H9 (cell line): ENCODE measurements around the gene IFI27L1. TPM values are rescaled to one million over a fixed set of nuclear protein-coding genes. Genes with fewer than 3 reads are reported as not detected.

Source experiments
- DNase-seq: peaks from one replicate; pipeline ENCODE4 v3.0.0-alpha.2; 2017
- H2AFZ ChIP-seq: one replicate; pipeline ENCODE4 v1.6.1; 2013; ENCODE audit warnings: mild to moderate bottlenecking, low read length, control low read depth, moderate library complexity
- H2AK5ac ChIP-seq: 2 replicates; pipeline ENCODE4 v1.6.1; 2013; ENCODE audit warnings: low read length, control low read depth, mixed read lengths; ENCODE audit not compliant: insufficient read length
- H2BK120ac ChIP-seq: one replicate; pipeline ENCODE4 v1.6.1; 2013; ENCODE audit warnings: low read depth, mild to moderate bottlenecking, low read length, control low read depth, inconsistent platforms; ENCODE audit not compliant: poor library complexity, severe bottlenecking
- H2BK12ac ChIP-seq: 2 replicates; pipeline ENCODE4 v1.6.1; 2013; ENCODE audit warnings: low read length, control low read depth, mixed read lengths, low read depth; ENCODE audit not compliant: insufficient read length
- H2BK15ac ChIP-seq: 2 replicates; pipeline ENCODE4 v1.6.1; 2013; ENCODE audit warnings: low read depth, low read length, control low read depth
- H2BK20ac ChIP-seq: one replicate; pipeline ENCODE4 v1.6.1; 2013; ENCODE audit warnings: low read depth, mild to moderate bottlenecking, low read length, control low read depth, inconsistent platforms; ENCODE audit not compliant: poor library complexity, severe bottlenecking
- H2BK5ac ChIP-seq: 2 replicates; pipeline ENCODE4 v1.6.1; 2013; ENCODE audit warnings: low read length, control low read depth, mixed read lengths; ENCODE audit not compliant: insufficient read length
- H3K14ac ChIP-seq: 2 replicates; pipeline ENCODE4 v1.6.1; 2013; ENCODE audit warnings: low read length, control low read depth; ENCODE audit not compliant: insufficient read depth
- H3K18ac ChIP-seq: 2 replicates; pipeline ENCODE4 v1.6.1; 2013; ENCODE audit warnings: low read depth, mild to moderate bottlenecking, mixed read lengths, low read length, control low read depth; ENCODE audit not compliant: insufficient read length
- H3K23ac ChIP-seq: 2 replicates; pipeline ENCODE4 v1.6.1; 2013; ENCODE audit warnings: low read length, control low read depth, mixed read lengths, low read depth; ENCODE audit not compliant: insufficient read length
- H3K23me2 ChIP-seq: 2 replicates; pipeline ENCODE4 v1.6.1; 2013; ENCODE audit warnings: low read depth, mild to moderate bottlenecking, mixed read lengths, low read length, control low read depth; ENCODE audit not compliant: insufficient read length, poor library complexity, severe bottlenecking
- H3K27ac ChIP-seq: 2 replicates; pipeline ENCODE4 v1.5.1; 2013; ENCODE audit warnings: low read length, control low read depth, mixed read lengths, low read depth; ENCODE audit not compliant: insufficient read length
- H3K27me3 ChIP-seq: 2 replicates; pipeline ENCODE4 v1.6.1; 2013; ENCODE audit warnings: low read length, control low read depth, inconsistent platforms; ENCODE audit not compliant: insufficient read depth
- H3K4ac ChIP-seq: 2 replicates; pipeline ENCODE4 v1.6.1; 2013; ENCODE audit warnings: low read depth, mild to moderate bottlenecking, control low read depth, inconsistent platforms, low read length, moderate library complexity
- H3K4me1 ChIP-seq: 2 replicates; pipeline ENCODE4 v1.6.1; 2013; ENCODE audit warnings: low read length, control low read depth, inconsistent platforms; ENCODE audit not compliant: insufficient read depth
- H3K4me2 ChIP-seq: 2 replicates; pipeline ENCODE4 v1.6.1; 2013; ENCODE audit warnings: low read length, control low read depth, mixed read lengths; ENCODE audit not compliant: insufficient read length, insufficient read depth
- H3K56ac ChIP-seq: 2 replicates; pipeline ENCODE4 v1.6.1; 2013; ENCODE audit warnings: low read depth, mild to moderate bottlenecking, mixed read lengths, low read length, control low read depth; ENCODE audit not compliant: insufficient read length
- H3K79me1 ChIP-seq: 2 replicates; pipeline ENCODE4 v1.6.1; 2013; ENCODE audit warnings: low read depth, mild to moderate bottlenecking, moderate library complexity, low read length, control low read depth, inconsistent platforms; ENCODE audit not compliant: insufficient read depth, poor library complexity, severe bottlenecking
- H3K79me2 ChIP-seq: 2 replicates; pipeline ENCODE4 v1.6.1; 2013; ENCODE audit warnings: low read length, control low read depth, inconsistent platforms; ENCODE audit not compliant: insufficient read depth
- H3K9ac ChIP-seq: 2 replicates; pipeline ENCODE4 v1.6.1; 2013; ENCODE audit warnings: low read length, control low read depth, mixed read lengths; ENCODE audit not compliant: insufficient read length; ENCODE audit errors: extremely low read depth
- H3K9me3 ChIP-seq: one replicate; pipeline ENCODE4 v1.6.1; 2013; ENCODE audit warnings: low read depth, low read length, inconsistent platforms; ENCODE audit not compliant: control insufficient read depth
- H3T11ph ChIP-seq: one replicate; pipeline ENCODE4 v1.6.1; 2013; ENCODE audit warnings: mild to moderate bottlenecking, low read length, control low read depth, inconsistent platforms
- H4K20me1 ChIP-seq: one replicate; pipeline ENCODE4 v1.6.1; 2013; ENCODE audit not compliant: control insufficient read depth, insufficient read length, insufficient read depth
- H4K5ac ChIP-seq: 2 replicates; pipeline ENCODE4 v1.6.1; 2013; ENCODE audit warnings: low read depth, mild to moderate bottlenecking, mixed read lengths, low read length, control low read depth; ENCODE audit not compliant: insufficient read length
- H4K8ac ChIP-seq: replicated peaks from 2 replicates; pipeline ENCODE4 v1.6.1; 2013; ENCODE audit warnings: low read length, control low read depth, mixed read lengths, low read depth; ENCODE audit not compliant: insufficient read length
- H4K91ac ChIP-seq: 2 replicates; pipeline ENCODE4 v1.6.1; 2013; ENCODE audit warnings: low read depth, mild to moderate bottlenecking, moderate library complexity, mixed read lengths, low read length, control low read depth; ENCODE audit not compliant: insufficient read length
- H3K27ac Mint-ChIP-seq, 3 experiments: 2 replicates in 2 of 3; 3 replicates in 1 of 3; pipeline ENCODE4 v1.8.0; 2020 to 2021; ENCODE audit warnings: mixed read lengths in 3 of 3, mild to moderate bottlenecking in 1 of 3, moderate library complexity in 1 of 3
- H3K27me3 Mint-ChIP-seq: 2 replicates; pipeline ENCODE4 v1.8.0; 2021; ENCODE audit warnings: low read depth, mild to moderate bottlenecking, moderate library complexity, mixed read lengths
- H3K36me3 Mint-ChIP-seq, 3 experiments: 2 replicates in 2 of 3; 3 replicates in 1 of 3; pipeline ENCODE4 v1.8.0; 2020 to 2021; ENCODE audit warnings: low read depth in 3 of 3, mixed read lengths in 3 of 3; ENCODE audit not compliant: insufficient read depth in 1 of 3
- H3K4me1 Mint-ChIP-seq, 2 experiments: 2 replicates each; pipeline ENCODE4 v1.8.0; 2020; ENCODE audit warnings: mixed read lengths in 2 of 2
- H3K4me3 Mint-ChIP-seq, 2 experiments: 2 replicates in 1 of 2; 3 replicates in 1 of 2; pipeline ENCODE4 v1.8.0; 2020 to 2021; ENCODE audit warnings: mild to moderate bottlenecking in 2 of 2, mixed read lengths in 2 of 2, moderate library complexity in 1 of 2
- H3K9me3 Mint-ChIP-seq, 2 experiments: 2 replicates in 1 of 2; 3 replicates in 1 of 2; pipeline ENCODE4 v1.8.0; 2020; ENCODE audit warnings: mild to moderate bottlenecking in 2 of 2, mixed read lengths in 2 of 2, moderate library complexity in 1 of 2
- WGBS: extraction: QIAGEN DNeasy Blood & Tissue Kit; methylation state at CpG from one replicate; pipeline ENCODE4 v1.1.7; 2013; ENCODE audit warnings: missing lambda C conversion rate, low lambda C conversion rate, mixed read lengths; ENCODE audit not compliant: insufficient read length; ENCODE audit errors: extremely low coverage; 5-methylcytosine and 5-hydroxymethylcytosine counted together
- total RNA-seq: library from RNA; stranded (reverse); gene quantifications from 2 replicates; pipeline ENCODE4 v1.2.1, GENCODE V29; 2021
- TF ChIP-seq, protein P1 (sequence below): fragments of 200-600 bp; sonication (generic); conservative IDR thresholded peaks from 3 replicates; pipeline ENCODE4 v1.8.0; 2021; ENCODE audit warnings: antibody characterized with exemption, mild to moderate bottlenecking

Gene IFI27L1
- total RNA-seq, 1 experiment from 2014 or later: 27.4 TPM

DNA sequence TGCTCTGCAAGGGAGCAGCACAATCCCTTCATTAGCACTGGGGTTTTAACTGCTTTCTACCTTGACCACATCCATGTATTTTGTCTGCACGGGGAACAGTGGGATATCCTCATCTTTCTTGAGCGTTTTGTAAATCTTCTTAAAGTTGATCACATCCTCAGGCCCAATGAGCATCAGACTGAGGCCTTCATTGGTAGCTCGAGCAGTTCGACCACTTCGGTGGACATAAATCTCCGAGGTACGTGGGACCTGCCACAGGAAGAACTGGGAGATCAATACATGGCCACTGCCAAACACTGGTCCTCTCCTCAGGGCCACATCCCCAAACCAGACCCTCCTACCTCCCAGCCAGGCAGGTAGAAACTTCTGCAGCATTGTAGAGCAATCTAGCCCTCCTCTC, 26.2 kb upstream of the IFI27L1 start:
- Histone ChIP-seq H3K9me3 (no peaks in the 10 kb centered on the region), H3K79me2 (no peaks in the 10 kb centered on the region), H2BK12ac (no peak overlapping the region), H2BK15ac (no peak overlapping the region), H2BK20ac (no peak overlapping the region), H3K23ac (no peak overlapping the region), H3K4me1 (no peaks in the 10 kb centered on the region; the same call in 1 of the 2 replicates), H3K4ac (no peak overlapping the region), H3K79me1 (no peaks in the 10 kb centered on the region), H3K27ac (no peak overlapping the region), H3K23me2 (no peaks in the 10 kb centered on the region), H3K14ac (no peak overlapping the region), H2BK120ac (no peak overlapping the region), H3K56ac (no peak overlapping the region), H3K9ac (no peak overlapping the region), H4K8ac (no peak overlapping the region), H2AK5ac (no peak overlapping the region), H2AFZ (no peak overlapping the region), H4K91ac (no peak overlapping the region), H4K5ac (no peak overlapping the region), H4K20me1 (no peaks in the 10 kb centered on the region), H3T11ph (no peak overlapping the region), H2BK5ac (no peak overlapping the region), H3K18ac (no peak overlapping the region), H3K27me3 (no peaks in the 10 kb centered on the region), H3K4me2 (no peak overlapping the region)
- DNase-seq: no peak
- Mint-ChIP-seq H3K4me1 (peaks cover 15 to 18% of the 10 kb centered on the region in 2 experiments), H3K27me3 (no peaks in the 10 kb centered on the region), H3K4me3 (no peak overlapping the region), H3K27ac (0 out of 7 replicates have a peak overlapping the region, but pooled peaks of 1 of the 3 experiments have one; percentile 71), H3K9me3 (no peaks in the 10 kb centered on the region), H3K36me3 (peaks cover 49 to 94% (median 85%) of the 10 kb centered on the region in 3 experiments; a peak in 6 of 7 replicates)
- WGBS: no CpG with 5 or more reads among the region's 7 CpGs
- TF ChIP-seq, protein P1, sequence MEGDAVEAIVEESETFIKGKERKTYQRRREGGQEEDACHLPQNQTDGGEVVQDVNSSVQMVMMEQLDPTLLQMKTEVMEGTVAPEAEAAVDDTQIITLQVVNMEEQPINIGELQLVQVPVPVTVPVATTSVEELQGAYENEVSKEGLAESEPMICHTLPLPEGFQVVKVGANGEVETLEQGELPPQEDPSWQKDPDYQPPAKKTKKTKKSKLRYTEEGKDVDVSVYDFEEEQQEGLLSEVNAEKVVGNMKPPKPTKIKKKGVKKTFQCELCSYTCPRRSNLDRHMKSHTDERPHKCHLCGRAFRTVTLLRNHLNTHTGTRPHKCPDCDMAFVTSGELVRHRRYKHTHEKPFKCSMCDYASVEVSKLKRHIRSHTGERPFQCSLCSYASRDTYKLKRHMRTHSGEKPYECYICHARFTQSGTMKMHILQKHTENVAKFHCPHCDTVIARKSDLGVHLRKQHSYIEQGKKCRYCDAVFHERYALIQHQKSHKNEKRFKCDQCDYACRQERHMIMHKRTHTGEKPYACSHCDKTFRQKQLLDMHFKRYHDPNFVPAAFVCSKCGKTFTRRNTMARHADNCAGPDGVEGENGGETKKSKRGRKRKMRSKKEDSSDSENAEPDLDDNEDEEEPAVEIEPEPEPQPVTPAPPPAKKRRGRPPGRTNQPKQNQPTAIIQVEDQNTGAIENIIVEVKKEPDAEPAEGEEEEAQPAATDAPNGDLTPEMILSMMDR: no peak
